HepG2 (cell line): ENCODE data around the gene ANKRD65. TPM values are rescaled to one million over a fixed set of nuclear protein-coding genes. Genes with fewer than 3 reads are reported as not detected.
A peak's percentile ranks its signal among the peaks of the same experiment; 100 is the strongest.

ENCODE experiments used
- CEBPG ChIP-seq: IDR thresholded peaks from 2 replicates; pipeline ENCODE4 v1.6.1; 2016
- CREB1 ChIP-seq, 2 experiments: fragments of 450-650 bp in 1 of 2; IDR thresholded peaks; 2 replicates each; pipeline ENCODE4 v1.6.1; 2016 to 2017; ENCODE audit warnings: control low read depth in 1 of 2, mild to moderate bottlenecking in 1 of 2, missing compliant biosample characterization in 1 of 2, missing genetic modification characterization in 1 of 2
- GZF1 ChIP-seq: sonication (generic); formaldehyde crosslinking; IDR thresholded peaks from 2 replicates; pipeline ENCODE4 v1.5.1; 2020; ENCODE audit warnings: mild to moderate bottlenecking, missing genetic modification reagents
- HDAC2 ChIP-seq: sonication (generic); formaldehyde crosslinking; IDR thresholded peaks from 2 replicates; pipeline ENCODE4 v1.4.0; 2020; ENCODE audit warnings: missing genetic modification reagents
- HOXA7 ChIP-seq: sonication (generic); formaldehyde crosslinking; IDR thresholded peaks from 2 replicates; pipeline ENCODE4 v1.8.1; 2022; ENCODE audit warnings: mild to moderate bottlenecking, missing genetic modification reagents, moderate library complexity
- KAT2B ChIP-seq: fragments of 150-350 bp; IDR thresholded peaks from 2 replicates; pipeline ENCODE4 v1.6.1; 2014; ENCODE audit warnings: low read depth, low read length, borderline replicate concordance
- REXO4 ChIP-seq: sonication (generic); formaldehyde crosslinking; IDR thresholded peaks from 2 replicates; pipeline ENCODE4 v1.8.0; 2022; ENCODE audit warnings: missing genetic modification reagents, mild to moderate bottlenecking, borderline replicate concordance
- ZBTB7A ChIP-seq: sonication (generic); formaldehyde crosslinking; IDR thresholded peaks from 2 replicates; pipeline ENCODE4 v1.8.0; 2022; ENCODE audit warnings: mild to moderate bottlenecking, missing genetic modification reagents
- ZNF232 ChIP-seq: sonication (generic); formaldehyde crosslinking; IDR thresholded peaks from 2 replicates; pipeline ENCODE4 v1.4.0; 2020; ENCODE audit warnings: missing genetic modification reagents, borderline replicate concordance
- ZNF317 ChIP-seq: sonication (generic); formaldehyde crosslinking; IDR thresholded peaks from 2 replicates; pipeline ENCODE4 v1.5.0; 2020; ENCODE audit warnings: mild to moderate bottlenecking, missing genetic modification reagents
- ZNF451 ChIP-seq: sonication (generic); formaldehyde crosslinking; IDR thresholded peaks from 2 replicates; pipeline ENCODE4 v1.5.0; 2020; ENCODE audit warnings: mild to moderate bottlenecking, missing genetic modification reagents
- ZNF766 ChIP-seq: sonication (generic); formaldehyde crosslinking; IDR thresholded peaks from 2 replicates; pipeline ENCODE4 v1.5.0; 2020; ENCODE audit warnings: missing genetic modification reagents, borderline replicate concordance
- ZNF776 ChIP-seq: sonication (generic); formaldehyde crosslinking; IDR thresholded peaks from 2 replicates; pipeline ENCODE4 v1.4.0; 2020; ENCODE audit warnings: mild to moderate bottlenecking, missing genetic modification reagents
- polyA plus RNA-seq, 8 experiments: library from polyadenylated mRNA; depleted of rRNA in 3 of 8; stranded (reverse) in 7 of 8; unstranded in 1 of 8; fragments of >200 nt; fragmentation: Illumina TruSeq in 4 of 8; extraction: Trizol in 4 of 8; gene quantifications; 2 replicates each; pipeline versions ENCODE4 v1.2.1 to v1.2.3, GENCODE V29; 2011 to 2016; ENCODE audit warnings: low read depth in 4 of 8, missing spikeins in 1 of 8, mixed read lengths in 1 of 8; ENCODE audit not compliant: insufficient read depth in 1 of 8
- total RNA-seq, 5 experiments: library from RNA; depleted of rRNA; stranded (reverse); fragments of >200 nt; fragmentation: Illumina TruSeq; extraction: Trizol; gene quantifications; 2 replicates each; pipeline ENCODE4 v1.2.3, GENCODE V29; 2016; ENCODE audit warnings: low read depth in 1 of 5
- TF ChIP-seq, protein P1 (sequence below): sonication (generic); formaldehyde crosslinking; IDR thresholded peaks from 2 replicates; pipeline ENCODE4 v1.5.1; 2020; ENCODE audit warnings: mild to moderate bottlenecking, missing genetic modification reagents, borderline replicate concordance
- TF ChIP-seq, protein P2 (sequence below): sonication (generic); formaldehyde crosslinking; IDR thresholded peaks from 2 replicates; pipeline ENCODE4 v1.4.0; 2020; ENCODE audit warnings: missing genetic modification reagents, mild to moderate bottlenecking, borderline replicate concordance
- TF ChIP-seq, protein P3 (sequence below): IDR thresholded peaks from 2 replicates; pipeline ENCODE4 v1.6.1; 2016; ENCODE audit warnings: low read depth, control low read depth
- TF ChIP-seq, protein P4 (sequence below): sonication (generic); formaldehyde crosslinking; IDR thresholded peaks from 2 replicates; pipeline ENCODE4 v1.8.1; 2023; ENCODE audit warnings: mild to moderate bottlenecking, moderate library complexity, missing genetic modification reagents
- TF ChIP-seq, protein P5 (sequence below): sonication (generic); IDR thresholded peaks from 2 replicates; pipeline ENCODE4 v1.6.1; 2016; ENCODE audit warnings: low read depth, borderline replicate concordance

The ANKRD65 gene
- total and polyA plus RNA-seq, 2 of the 13 experiments (the other 11 are each of a cell fraction or from before 2014, with no cell fraction given) = 12.1 to 30.1 TPM

DNA sequence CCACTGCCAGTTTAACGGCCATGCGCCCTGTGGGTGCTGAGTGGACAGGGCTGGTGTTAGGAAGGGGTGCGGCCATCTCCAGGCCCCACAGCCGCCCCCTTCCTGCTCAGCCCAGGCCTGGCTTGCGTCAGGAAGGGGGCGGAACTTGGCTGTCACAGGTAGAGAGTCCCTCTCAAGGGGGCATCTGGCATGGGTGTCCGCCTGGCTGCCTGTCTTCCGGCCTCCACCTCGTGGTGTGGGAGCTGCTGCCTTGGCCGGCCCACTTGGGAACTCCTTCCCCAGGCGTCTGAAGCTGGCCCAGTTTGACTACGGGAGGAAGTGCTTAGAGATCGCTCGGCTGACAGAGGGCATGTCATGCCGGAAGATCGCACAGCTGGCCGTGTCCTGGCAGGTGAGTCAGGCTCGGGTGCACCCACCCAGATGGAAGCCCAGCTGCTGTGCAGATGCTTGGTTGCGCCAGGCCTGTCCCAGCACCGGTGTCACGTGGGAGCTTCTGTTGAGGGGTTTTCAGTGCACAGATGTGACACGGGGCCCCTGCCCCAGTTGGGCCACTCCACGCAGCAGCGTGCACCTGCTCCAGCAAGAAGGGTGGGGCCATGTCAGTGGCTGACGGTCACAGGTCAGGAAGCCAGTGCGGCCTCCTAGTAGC lies 41.4 kb upstream of the ANKRD65 start (continued):
- TF ChIP-seq, protein P1, sequence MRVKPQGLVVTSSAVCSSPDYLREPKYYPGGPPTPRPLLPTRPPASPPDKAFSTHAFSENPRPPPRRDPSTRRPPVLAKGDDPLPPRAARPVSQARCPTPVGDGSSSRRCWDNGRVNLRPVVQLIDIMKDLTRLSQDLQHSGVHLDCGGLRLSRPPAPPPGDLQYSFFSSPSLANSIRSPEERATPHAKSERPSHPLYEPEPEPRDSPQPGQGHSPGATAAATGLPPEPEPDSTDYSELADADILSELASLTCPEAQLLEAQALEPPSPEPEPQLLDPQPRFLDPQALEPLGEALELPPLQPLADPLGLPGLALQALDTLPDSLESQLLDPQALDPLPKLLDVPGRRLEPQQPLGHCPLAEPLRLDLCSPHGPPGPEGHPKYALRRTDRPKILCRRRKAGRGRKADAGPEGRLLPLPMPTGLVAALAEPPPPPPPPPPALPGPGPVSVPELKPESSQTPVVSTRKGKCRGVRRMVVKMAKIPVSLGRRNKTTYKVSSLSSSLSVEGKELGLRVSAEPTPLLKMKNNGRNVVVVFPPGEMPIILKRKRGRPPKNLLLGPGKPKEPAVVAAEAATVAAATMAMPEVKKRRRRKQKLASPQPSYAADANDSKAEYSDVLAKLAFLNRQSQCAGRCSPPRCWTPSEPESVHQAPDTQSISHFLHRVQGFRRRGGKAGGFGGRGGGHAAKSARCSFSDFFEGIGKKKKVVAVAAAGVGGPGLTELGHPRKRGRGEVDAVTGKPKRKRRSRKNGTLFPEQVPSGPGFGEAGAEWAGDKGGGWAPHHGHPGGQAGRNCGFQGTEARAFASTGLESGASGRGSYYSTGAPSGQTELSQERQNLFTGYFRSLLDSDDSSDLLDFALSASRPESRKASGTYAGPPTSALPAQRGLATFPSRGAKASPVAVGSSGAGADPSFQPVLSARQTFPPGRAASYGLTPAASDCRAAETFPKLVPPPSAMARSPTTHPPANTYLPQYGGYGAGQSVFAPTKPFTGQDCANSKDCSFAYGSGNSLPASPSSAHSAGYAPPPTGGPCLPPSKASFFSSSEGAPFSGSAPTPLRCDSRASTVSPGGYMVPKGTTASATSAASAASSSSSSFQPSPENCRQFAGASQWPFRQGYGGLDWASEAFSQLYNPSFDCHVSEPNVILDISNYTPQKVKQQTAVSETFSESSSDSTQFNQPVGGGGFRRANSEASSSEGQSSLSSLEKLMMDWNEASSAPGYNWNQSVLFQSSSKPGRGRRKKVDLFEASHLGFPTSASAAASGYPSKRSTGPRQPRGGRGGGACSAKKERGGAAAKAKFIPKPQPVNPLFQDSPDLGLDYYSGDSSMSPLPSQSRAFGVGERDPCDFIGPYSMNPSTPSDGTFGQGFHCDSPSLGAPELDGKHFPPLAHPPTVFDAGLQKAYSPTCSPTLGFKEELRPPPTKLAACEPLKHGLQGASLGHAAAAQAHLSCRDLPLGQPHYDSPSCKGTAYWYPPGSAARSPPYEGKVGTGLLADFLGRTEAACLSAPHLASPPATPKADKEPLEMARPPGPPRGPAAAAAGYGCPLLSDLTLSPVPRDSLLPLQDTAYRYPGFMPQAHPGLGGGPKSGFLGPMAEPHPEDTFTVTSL (CRISPR knock-in tag) = no peak
- TF ChIP-seq GZF1 = no peak
- TF ChIP-seq CREB1 (IDR thresholded peaks at IDR 0.05) = no peak
- TF ChIP-seq CREB1 (CRISPR knock-in tag; IDR thresholded peaks at IDR 0.05) = peak; percentile 66
- no peak for TF ChIP-seq ZNF776 (CRISPR knock-in tag)
- peak; percentile 46; the same call in 1 of the 2 replicates for TF ChIP-seq CEBPG (CRISPR knock-in tag)
- no peak for TF ChIP-seq HOXA7 (CRISPR knock-in tag)
- peak; percentile 58; the same call in 1 of the 2 replicates for TF ChIP-seq ZBTB7A (CRISPR knock-in tag)
- TF ChIP-seq, protein P2, sequence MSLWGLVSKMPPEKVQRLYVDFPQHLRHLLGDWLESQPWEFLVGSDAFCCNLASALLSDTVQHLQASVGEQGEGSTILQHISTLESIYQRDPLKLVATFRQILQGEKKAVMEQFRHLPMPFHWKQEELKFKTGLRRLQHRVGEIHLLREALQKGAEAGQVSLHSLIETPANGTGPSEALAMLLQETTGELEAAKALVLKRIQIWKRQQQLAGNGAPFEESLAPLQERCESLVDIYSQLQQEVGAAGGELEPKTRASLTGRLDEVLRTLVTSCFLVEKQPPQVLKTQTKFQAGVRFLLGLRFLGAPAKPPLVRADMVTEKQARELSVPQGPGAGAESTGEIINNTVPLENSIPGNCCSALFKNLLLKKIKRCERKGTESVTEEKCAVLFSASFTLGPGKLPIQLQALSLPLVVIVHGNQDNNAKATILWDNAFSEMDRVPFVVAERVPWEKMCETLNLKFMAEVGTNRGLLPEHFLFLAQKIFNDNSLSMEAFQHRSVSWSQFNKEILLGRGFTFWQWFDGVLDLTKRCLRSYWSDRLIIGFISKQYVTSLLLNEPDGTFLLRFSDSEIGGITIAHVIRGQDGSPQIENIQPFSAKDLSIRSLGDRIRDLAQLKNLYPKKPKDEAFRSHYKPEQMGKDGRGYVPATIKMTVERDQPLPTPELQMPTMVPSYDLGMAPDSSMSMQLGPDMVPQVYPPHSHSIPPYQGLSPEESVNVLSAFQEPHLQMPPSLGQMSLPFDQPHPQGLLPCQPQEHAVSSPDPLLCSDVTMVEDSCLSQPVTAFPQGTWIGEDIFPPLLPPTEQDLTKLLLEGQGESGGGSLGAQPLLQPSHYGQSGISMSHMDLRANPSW (CRISPR knock-in tag) = no peak
- no peak for TF ChIP-seq REXO4 (CRISPR knock-in tag)
- TF ChIP-seq ZNF232 = no peak
- TF ChIP-seq, protein P3, sequence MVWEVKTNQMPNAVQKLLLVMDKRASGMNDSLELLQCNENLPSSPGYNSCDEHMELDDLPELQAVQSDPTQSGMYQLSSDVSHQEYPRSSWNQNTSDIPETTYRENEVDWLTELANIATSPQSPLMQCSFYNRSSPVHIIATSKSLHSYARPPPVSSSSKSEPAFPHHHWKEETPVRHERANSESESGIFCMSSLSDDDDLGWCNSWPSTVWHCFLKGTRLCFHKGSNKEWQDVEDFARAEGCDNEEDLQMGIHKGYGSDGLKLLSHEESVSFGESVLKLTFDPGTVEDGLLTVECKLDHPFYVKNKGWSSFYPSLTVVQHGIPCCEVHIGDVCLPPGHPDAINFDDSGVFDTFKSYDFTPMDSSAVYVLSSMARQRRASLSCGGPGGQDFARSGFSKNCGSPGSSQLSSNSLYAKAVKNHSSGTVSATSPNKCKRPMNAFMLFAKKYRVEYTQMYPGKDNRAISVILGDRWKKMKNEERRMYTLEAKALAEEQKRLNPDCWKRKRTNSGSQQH = peak; percentile 69; the same call in 1 of the 2 replicates
- TF ChIP-seq KAT2B = no peak
- TF ChIP-seq, protein P4, sequence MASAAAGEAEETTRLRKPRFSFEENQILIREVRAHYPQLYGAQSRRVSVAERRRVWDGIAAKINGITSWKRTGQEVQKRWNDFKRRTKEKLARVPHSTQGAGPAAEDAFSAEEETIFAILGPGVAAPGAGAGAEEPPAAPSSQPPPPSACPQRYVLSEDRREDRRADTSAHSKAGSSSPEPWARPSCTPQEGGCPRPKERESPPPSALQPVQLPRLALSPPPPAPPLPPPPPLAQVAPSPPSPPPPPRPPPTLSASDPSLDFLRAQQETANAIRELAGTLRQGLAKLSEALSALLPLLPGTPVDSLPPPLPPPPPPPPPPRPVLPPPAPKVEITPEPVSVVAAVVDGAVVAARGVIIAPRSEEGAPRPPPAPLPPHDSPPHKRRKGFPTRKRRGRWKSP (CRISPR knock-in tag) = no peak
- TF ChIP-seq ZNF317 (CRISPR knock-in tag) = no peak
- TF ChIP-seq HDAC2 = peak; percentile 53; the same call in 1 of the 2 replicates
- no peak for TF ChIP-seq ZNF766
- TF ChIP-seq, protein P5, sequence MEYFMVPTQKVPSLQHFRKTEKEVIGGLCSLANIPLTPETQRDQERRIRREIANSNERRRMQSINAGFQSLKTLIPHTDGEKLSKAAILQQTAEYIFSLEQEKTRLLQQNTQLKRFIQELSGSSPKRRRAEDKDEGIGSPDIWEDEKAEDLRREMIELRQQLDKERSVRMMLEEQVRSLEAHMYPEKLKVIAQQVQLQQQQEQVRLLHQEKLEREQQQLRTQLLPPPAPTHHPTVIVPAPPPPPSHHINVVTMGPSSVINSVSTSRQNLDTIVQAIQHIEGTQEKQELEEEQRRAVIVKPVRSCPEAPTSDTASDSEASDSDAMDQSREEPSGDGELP = peak; percentile 83; the same call in 1 of the 2 replicates
- TF ChIP-seq ZNF451 = 0 out of 2 replicates have a peak, but pooled peaks have one; percentile 58
